GM23248 (cell line): ENCODE data around the gene CHIT1.

ENCODE experiments used
- EZH2 ChIP-seq: fragments of 200-600 bp; sonication (generic); IDR thresholded peaks from 2 replicates; pipeline ENCODE4 v1.6.1; 2018; ENCODE audit warnings: antibody characterized with exemption, mild to moderate bottlenecking; ENCODE audit not compliant: insufficient read depth, poor library complexity, severe bottlenecking
- EZH2phosphoT487 ChIP-seq: fragments of 200-600 bp; sonication (generic); IDR thresholded peaks from 2 replicates; pipeline ENCODE4 v1.6.1; 2018; ENCODE audit warnings: antibody characterized with exemption, moderate library complexity, mild to moderate bottlenecking, low read depth; ENCODE audit not compliant: insufficient read depth

GRCh38 chr1:203182387-203182953 lies 47.0 kb downstream of the CHIT1 start:
- no peak for TF ChIP-seq EZH2
- no peak for TF ChIP-seq EZH2phosphoT487
